Liver (tissue), 9 donors: ENCODE results near the gene TOMT. TPM values are rescaled to one million over a fixed set of nuclear protein-coding genes. Genes with fewer than 3 reads are reported as not detected.

Experiments
- DNase-seq: peaks from one replicate; pipeline ENCODE4 v3.0.0-alpha.2; 2017; ENCODE audit warnings: low spot score
- H3K27ac ChIP-seq, 2 donors: one replicate each; pipeline ENCODE4 v1.7.0; 2013; ENCODE audit warnings: inconsistent platforms in 2 of 2, low read length in 2 of 2, control low read depth in 1 of 2, low read depth in 1 of 2, mild to moderate bottlenecking in 1 of 2
- H3K27me3 ChIP-seq, 4 donors: one replicate each; pipeline versions ENCODE4 v1.6.1 to v1.7.0; 2013; ENCODE audit warnings: low read length in 3 of 4, inconsistent platforms in 1 of 4, mild to moderate bottlenecking in 1 of 4, moderate library complexity in 1 of 4; ENCODE audit not compliant: control insufficient read depth in 4 of 4, insufficient read depth in 4 of 4
- H3K36me3 ChIP-seq, 4 donors: one replicate each; pipeline versions ENCODE4 v1.6.1 to v1.7.0; 2013; ENCODE audit warnings: low read length in 3 of 4, mild to moderate bottlenecking in 3 of 4, low read depth in 1 of 4, moderate library complexity in 1 of 4; ENCODE audit not compliant: control insufficient read depth in 4 of 4, insufficient read depth in 3 of 4
- H3K4me1 ChIP-seq, 4 donors: one replicate each; pipeline versions ENCODE4 v1.6.1 to v1.7.0; 2013; ENCODE audit warnings: low read length in 3 of 4, mild to moderate bottlenecking in 3 of 4, moderate library complexity in 1 of 4; ENCODE audit not compliant: control insufficient read depth in 4 of 4, insufficient read depth in 4 of 4
- H3K4me3 ChIP-seq, 3 donors: one replicate each; pipeline versions ENCODE4 v1.6.1 to v1.7.0; 2013; ENCODE audit warnings: low read length in 3 of 3, control low read depth in 1 of 3, low read depth in 1 of 3, mild to moderate bottlenecking in 1 of 3
- H3K9ac ChIP-seq, 2 donors: one replicate each; pipeline ENCODE4 v1.7.0; 2013; ENCODE audit warnings: low read length in 2 of 2, mild to moderate bottlenecking in 2 of 2, moderate library complexity in 2 of 2, control low read depth in 1 of 2, low read depth in 1 of 2
- H3K9me3 ChIP-seq, 4 donors: one replicate each; pipeline versions ENCODE4 v1.6.1 to v1.7.0; 2013; ENCODE audit warnings: low read length in 3 of 4; ENCODE audit not compliant: control insufficient read depth in 4 of 4
- ATF3 ChIP-seq: IDR thresholded peaks from 2 replicates; pipeline ENCODE4 v1.6.1; 2016; ENCODE audit warnings: antibody characterized with exemption
- EGR1 ChIP-seq, 2 donors: IDR thresholded peaks; 2 replicates each; pipeline ENCODE4 v1.6.1; 2016 to 2018; ENCODE audit warnings: antibody characterized with exemption in 2 of 2, low read depth in 2 of 2
- FOXA1 ChIP-seq: IDR thresholded peaks from 2 replicates; pipeline ENCODE4 v1.6.1; 2016; ENCODE audit warnings: antibody characterized with exemption
- FOXA2 ChIP-seq: IDR thresholded peaks from 2 replicates; pipeline ENCODE4 v1.6.1; 2016; ENCODE audit warnings: antibody characterized with exemption
- GABPA ChIP-seq, 2 donors: IDR thresholded peaks in 1 of 2; conservative IDR thresholded peaks in 1 of 2; 2 replicates each; pipeline ENCODE4 v1.6.1; 2016; ENCODE audit warnings: antibody characterized with exemption in 2 of 2, mild to moderate bottlenecking in 1 of 2, moderate library complexity in 1 of 2
- HNF4A ChIP-seq, 2 donors: conservative IDR thresholded peaks; 2 replicates each; pipeline ENCODE4 v1.6.1; 2016; ENCODE audit warnings: antibody characterized with exemption in 2 of 2, mild to moderate bottlenecking in 2 of 2
- HNF4G ChIP-seq: IDR thresholded peaks from 2 replicates; pipeline ENCODE4 v1.6.1; 2016; ENCODE audit warnings: antibody characterized with exemption
- JUND ChIP-seq, 2 donors: IDR thresholded peaks; 2 replicates each; pipeline ENCODE4 v1.6.1; 2016; ENCODE audit warnings: antibody characterized with exemption in 2 of 2
- MAX ChIP-seq: IDR thresholded peaks from 2 replicates; pipeline ENCODE4 v1.6.1; 2016; ENCODE audit warnings: antibody characterized with exemption
- NR2F2 ChIP-seq: IDR thresholded peaks from 2 replicates; pipeline ENCODE4 v1.6.1; 2016; ENCODE audit warnings: antibody characterized with exemption
- RAD21 ChIP-seq, 2 donors: IDR thresholded peaks; 2 replicates each; pipeline ENCODE4 v1.6.1; 2016; ENCODE audit warnings: antibody characterized with exemption in 2 of 2, mild to moderate bottlenecking in 2 of 2
- RXRA ChIP-seq, 2 donors: IDR thresholded peaks; 2 replicates each; pipeline ENCODE4 v1.6.1; 2017 to 2018; ENCODE audit warnings: antibody characterized with exemption in 2 of 2, mild to moderate bottlenecking in 1 of 2
- SP1 ChIP-seq: IDR thresholded peaks from 2 replicates; pipeline ENCODE4 v1.6.1; 2018; ENCODE audit warnings: antibody characterized with exemption, mild to moderate bottlenecking
- TAF1 ChIP-seq: conservative IDR thresholded peaks from 2 replicates; pipeline ENCODE4 v1.6.1; 2016; ENCODE audit warnings: antibody characterized with exemption, mild to moderate bottlenecking
- YY1 ChIP-seq: IDR thresholded peaks from 2 replicates; pipeline ENCODE4 v1.6.1; 2016; ENCODE audit warnings: antibody characterized with exemption, mild to moderate bottlenecking
- ZBTB33 ChIP-seq: IDR thresholded peaks from 2 replicates; pipeline ENCODE4 v1.6.1; 2016; ENCODE audit warnings: antibody characterized with exemption
- polyA plus RNA-seq, 2 donors: library from polyadenylated mRNA; stranded (reverse) in 1 of 2; unstranded in 1 of 2; fragments of 200-250 nt in 1 of 2; fragments of >200 nt in 1 of 2; fragmentation: Nextera tagmentation in 1 of 2; extraction: Ambion mirVana in 1 of 2; gene quantifications; one replicate each; pipeline versions ENCODE4 v1.2.1 to v1.2.3, GENCODE V29; 2013 to 2015
- total RNA-seq, 2 donors: library from RNA; depleted of rRNA; stranded (reverse); fragments of >200 nt; gene quantifications; one replicate each; pipeline ENCODE4 v1.2.3, GENCODE V29; 2014
- TF ChIP-seq, protein P1 (sequence below): IDR thresholded peaks from 2 replicates; pipeline ENCODE4 v1.6.1; 2016; ENCODE audit warnings: antibody characterized with exemption, mild to moderate bottlenecking
- donor health status: healthy.
- donor health status: healthy.
- donor health status: healthy.
- donor health status: healthy.
- donor health status: healthy.

The TOMT gene
- total and polyA plus RNA-seq, 4 donors, result 0.33 TPM; not detected in 3

GRCh38 chr11:72067266-72067665 lies 38.5 kb upstream of the TOMT start:
- no peak overlapping the region for H3K27ac ChIP-seq
- no peak overlapping the region for H3K4me3 ChIP-seq
- DNase-seq, result no peak
- H3K4me1 ChIP-seq, result peaks cover 0 to 14% (median 6%) of the 10 kb centered on the region in 4 donors
- H3K9me3 ChIP-seq, result no peaks in the 10 kb centered on the region
- no peak overlapping the region for H3K9ac ChIP-seq
- no peaks in the 10 kb centered on the region for H3K27me3 ChIP-seq
- H3K36me3 ChIP-seq, result peaks cover 0 to 3% (median 0%) of the 10 kb centered on the region in 4 donors
- TF ChIP-seq NR2F2 (no peak), FOXA2 (no peak), EGR1 (IDR thresholded peaks at IDR 0.05; ENCODE audit: low read depth in 2 of 2) (no peak), FOXA1 (no peak), SP1 (no peak), JUND (IDR thresholded peaks at IDR 0.05) (no peak), TAF1 (no peak), RAD21 (IDR thresholded peaks at IDR 0.05) (no peak), ATF3 (no peak), GABPA (IDR thresholded peaks at IDR 0.05 in 1 of 2, conservative IDR thresholded peaks at IDR 0.05 in 1 of 2) (no peak), ZBTB33 (no peak), YY1 (no peak), MAX (no peak), HNF4G (no peak), RXRA (IDR thresholded peaks at IDR 0.05) (no peak)

GRCh38 chr11:72067676-72068075 lies 38.0 kb upstream of the TOMT start:
- TF ChIP-seq ZBTB33 (no peak), YY1 (no peak), NR2F2 (no peak), RXRA (IDR thresholded peaks at IDR 0.05) (no peak), GABPA (IDR thresholded peaks at IDR 0.05 in 1 of 2, conservative IDR thresholded peaks at IDR 0.05 in 1 of 2) (no peak), HNF4A (conservative IDR thresholded peaks at IDR 0.05) (no peak), TAF1 (no peak), MAX (no peak), ATF3 (no peak), HNF4G (no peak)
- TF ChIP-seq, protein P1, sequence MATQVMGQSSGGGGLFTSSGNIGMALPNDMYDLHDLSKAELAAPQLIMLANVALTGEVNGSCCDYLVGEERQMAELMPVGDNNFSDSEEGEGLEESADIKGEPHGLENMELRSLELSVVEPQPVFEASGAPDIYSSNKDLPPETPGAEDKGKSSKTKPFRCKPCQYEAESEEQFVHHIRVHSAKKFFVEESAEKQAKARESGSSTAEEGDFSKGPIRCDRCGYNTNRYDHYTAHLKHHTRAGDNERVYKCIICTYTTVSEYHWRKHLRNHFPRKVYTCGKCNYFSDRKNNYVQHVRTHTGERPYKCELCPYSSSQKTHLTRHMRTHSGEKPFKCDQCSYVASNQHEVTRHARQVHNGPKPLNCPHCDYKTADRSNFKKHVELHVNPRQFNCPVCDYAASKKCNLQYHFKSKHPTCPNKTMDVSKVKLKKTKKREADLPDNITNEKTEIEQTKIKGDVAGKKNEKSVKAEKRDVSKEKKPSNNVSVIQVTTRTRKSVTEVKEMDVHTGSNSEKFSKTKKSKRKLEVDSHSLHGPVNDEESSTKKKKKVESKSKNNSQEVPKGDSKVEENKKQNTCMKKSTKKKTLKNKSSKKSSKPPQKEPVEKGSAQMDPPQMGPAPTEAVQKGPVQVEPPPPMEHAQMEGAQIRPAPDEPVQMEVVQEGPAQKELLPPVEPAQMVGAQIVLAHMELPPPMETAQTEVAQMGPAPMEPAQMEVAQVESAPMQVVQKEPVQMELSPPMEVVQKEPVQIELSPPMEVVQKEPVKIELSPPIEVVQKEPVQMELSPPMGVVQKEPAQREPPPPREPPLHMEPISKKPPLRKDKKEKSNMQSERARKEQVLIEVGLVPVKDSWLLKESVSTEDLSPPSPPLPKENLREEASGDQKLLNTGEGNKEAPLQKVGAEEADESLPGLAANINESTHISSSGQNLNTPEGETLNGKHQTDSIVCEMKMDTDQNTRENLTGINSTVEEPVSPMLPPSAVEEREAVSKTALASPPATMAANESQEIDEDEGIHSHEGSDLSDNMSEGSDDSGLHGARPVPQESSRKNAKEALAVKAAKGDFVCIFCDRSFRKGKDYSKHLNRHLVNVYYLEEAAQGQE, result no peak
- Histone ChIP-seq H3K27ac (no peak overlapping the region), H3K9ac (no peak overlapping the region), H3K4me3 (no peak overlapping the region), H3K9me3 (no peaks in the 10 kb centered on the region), H3K36me3 (peaks cover 0 to 3% (median 0%) of the 10 kb centered on the region in 4 donors), H3K4me1 (peaks cover 0 to 14% (median 7%) of the 10 kb centered on the region in 4 donors), H3K27me3 (no peaks in the 10 kb centered on the region)
- DNase-seq, result no peak
